HG03342 (cell line): ENCODE results near the gene TMEM169.
"Not testable (repeated sequence)": the region's sequence is repeated elsewhere in the genome, so short reads cannot be mapped to it uniquely, and the experiment has no call there.

Source experiments
- ATAC-seq: cut with Tn5 transposase; IDR thresholded peaks from one replicate; pipeline ENCODE4 v1.9.1; 2021; ENCODE audit warnings: mild to moderate bottlenecking, moderate library complexity; ENCODE audit not compliant: unreplicated experiment

Gene TMEM169

DNA sequence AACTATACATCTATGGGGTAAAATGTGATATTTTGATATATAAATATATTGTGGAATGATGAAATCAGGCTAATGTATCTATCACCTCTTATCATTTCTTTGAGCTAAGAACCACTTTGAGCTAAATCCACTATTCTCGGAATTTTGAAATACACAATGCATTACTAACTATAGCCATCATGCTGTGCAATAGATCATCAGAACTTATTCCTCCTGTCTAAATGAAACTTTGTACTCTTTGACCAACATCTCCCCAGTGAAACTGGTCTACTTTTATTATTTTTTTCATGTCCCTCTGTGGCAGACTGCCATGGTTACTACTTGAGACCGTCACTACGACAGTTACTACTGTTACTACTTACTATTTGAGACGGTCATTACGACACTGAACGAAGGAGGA is 11.5 kb upstream of the TMEM169 start:
- no peak for ATAC-seq

DNA sequence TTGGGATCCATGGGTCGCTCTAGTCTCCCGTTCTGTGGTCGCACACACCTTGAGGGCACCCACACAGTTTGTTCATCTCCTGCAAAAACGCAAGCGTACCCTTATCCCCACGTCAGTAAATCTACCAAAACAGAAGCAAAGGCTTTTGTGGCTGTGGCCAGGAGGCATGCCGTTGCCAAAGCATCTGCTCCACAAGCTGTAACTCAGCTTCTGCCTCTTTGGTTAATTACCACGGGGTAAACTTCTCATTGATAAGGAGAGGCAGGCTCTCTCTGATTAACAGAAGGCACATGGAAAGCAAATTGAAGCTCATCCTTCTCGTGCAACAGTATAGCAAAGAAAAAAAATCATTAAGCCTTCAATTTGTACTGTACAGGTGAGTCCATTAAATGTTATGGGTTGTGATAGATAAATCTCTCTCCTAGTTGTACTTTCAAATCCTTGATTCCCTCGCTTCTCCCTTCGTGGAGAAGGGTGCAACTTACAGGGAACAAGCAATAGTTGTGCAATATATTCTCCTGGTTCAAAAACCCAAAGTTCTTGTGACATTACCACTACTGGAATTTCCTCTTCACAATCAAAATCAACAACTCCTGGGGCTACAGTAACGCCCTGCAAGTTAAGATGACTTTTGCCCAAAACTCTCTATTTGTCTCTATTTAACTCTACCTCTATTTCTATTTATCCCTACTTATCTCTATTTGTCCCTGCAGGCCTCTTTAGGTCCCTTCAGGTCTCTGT is 10.4 kb upstream of the TMEM169 start:
- ATAC-seq, result no peak

DNA sequence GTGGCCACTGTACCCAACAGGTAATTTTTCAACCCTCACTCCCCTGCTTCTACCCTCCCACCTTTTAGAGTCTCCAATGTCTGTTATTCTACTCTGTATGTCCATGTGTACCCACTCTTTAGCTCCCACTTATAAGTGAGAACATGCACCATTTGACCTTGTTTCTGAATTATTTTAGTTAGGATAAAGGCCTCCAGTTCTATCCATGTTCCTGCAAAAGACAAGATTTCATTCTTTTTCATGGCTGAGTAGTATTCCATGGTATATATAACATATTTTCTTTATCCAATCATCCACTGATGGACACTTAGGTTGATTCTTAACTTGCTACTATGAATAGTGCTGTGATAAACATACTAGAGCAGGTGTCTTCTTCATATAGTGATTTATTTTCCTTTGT is 9.2 kb upstream of the TMEM169 start:
- ATAC-seq, result no peak

DNA sequence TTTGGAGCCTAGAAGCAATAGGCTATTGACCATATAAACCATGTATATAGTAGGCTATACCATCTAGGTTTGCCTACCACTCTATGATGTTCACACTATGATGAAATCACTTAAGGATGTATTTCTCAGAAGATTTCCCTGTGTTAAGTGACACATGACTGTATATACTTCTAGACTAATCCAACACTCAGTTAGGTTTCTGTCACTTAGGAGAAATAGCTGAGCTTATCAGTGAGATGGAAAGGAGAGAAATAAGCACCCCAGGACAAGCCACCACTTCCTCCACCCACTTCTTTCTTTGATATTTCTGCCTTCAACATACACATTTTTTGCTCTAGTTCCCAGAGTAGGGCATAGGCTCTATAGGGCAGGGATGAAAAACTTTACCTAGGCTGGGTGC is 7.9 kb upstream of the TMEM169 start:
- no peak for ATAC-seq

DNA sequence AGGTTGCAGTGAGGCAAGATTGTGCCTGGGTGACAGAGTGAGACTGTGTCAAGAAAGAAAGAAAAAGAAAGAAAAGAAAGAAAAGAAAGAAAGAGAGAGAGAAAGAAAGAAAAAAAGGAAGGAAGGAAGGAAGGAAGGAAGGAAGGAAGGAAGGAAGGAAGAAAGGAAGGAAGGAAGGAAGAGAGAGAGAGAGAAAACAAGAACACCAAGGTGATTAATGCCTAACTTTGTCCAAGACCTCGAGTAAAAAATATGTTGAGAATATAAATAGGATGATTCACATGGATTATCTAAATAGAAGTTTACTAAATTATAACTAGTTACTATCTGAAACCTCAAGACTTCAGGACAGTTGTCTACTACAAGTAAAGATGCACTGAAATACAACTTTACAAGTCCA is 7.3 kb upstream of the TMEM169 start:
- no peak for ATAC-seq

DNA sequence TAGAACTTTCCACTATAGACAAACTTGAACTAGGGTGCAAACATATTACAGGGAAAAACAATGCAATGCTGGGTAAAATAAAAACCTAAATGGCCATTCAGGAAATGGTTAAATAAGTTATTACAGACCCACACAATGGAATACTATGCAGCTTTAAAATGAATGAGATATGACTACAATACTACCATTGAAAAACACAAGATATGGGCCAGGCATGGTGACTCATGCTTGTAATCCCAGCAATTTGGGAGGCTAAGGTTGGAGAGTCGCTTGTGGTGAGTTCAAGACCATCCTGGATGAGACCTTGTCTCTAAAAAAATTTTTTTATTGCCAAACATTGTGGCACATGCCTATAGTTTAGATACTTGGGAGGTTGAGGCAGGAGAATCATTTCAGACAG is 6.9 kb upstream of the TMEM169 start:
- no peak for ATAC-seq

DNA sequence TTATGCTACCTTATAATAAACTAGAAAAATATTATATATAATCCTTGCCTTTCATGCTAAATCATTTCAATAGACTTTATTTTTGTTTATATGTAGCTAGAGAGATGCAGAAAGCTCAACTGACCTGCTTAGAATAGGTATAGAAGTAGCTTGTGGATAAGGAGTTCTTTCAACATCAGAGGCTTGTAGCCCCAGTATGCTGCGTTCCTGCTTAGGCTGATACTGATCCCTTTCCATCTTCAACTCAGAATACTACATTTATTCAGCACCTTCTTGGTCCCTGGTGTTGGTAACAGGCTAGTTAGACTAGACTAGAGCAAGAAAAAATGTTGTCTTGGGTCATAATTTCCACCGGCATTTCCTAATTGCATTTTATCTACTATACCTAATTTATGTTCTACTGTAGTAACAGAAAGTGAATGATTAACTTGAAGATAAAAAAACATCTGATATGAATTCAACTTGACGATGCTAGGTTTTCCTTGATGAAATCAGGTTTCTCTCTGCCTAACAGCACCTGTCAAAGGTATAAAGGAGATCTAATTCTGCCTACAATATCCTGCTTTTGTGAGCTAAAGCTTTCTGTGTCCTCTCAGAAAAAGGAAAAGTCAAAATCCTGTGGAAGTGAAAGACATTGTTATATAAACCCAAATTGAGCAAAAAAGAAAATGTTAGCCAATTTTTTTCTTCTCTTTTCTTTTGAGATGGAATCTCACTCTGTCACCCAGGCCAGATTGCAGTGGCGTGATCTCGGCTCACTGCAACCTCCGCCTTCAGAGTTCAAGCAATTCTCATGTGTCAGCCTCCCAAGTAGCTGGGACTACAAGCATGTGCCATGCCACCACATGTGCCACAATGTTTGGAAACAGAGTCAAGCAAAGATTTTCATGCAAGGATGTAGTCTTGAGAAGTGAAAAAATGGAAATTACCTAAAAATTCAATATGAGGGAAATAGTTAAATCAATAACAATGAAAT is 5.9 kb upstream of the TMEM169 start:
- no peak for ATAC-seq

DNA sequence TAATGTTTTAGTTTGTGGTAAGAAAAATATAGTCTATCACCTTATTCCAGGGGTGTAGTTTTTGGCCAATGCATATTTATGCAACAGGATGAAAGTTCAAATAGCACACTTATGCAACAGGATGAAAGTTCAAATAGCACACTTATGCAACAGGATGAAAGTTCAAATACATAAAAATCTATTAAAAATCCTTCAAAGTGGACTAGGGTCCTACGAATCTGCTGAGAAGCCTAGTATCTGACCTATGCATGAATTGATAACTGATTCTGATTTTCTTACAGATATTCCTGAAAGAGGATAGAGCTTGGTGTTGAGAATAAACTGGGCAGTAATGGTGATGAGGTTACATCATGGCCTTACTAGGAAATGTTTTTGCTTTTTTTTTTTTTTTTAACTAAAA is 2.9 kb upstream of the TMEM169 start:
- no peak for ATAC-seq

DNA sequence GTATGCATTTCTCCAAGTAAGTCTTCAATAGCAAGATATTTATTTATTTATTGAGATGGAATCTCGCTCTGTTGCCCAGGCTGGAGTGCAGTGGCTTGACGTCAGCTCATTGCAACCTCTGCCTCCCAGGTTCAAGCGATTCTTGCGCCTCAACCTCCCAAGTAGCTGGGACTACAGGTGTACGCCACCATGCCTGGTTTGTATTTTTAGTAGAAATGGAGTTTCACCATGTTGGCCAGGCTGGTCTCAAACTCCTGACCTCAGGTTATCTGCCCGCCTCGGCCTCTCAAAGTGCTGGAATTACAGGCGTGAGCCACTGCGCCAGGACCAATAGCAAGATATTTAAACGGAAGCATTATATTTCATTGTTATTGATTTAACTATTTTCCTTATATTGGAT is 1.7 kb upstream of the TMEM169 start:
- not testable (repeated sequence) for ATAC-seq

DNA sequence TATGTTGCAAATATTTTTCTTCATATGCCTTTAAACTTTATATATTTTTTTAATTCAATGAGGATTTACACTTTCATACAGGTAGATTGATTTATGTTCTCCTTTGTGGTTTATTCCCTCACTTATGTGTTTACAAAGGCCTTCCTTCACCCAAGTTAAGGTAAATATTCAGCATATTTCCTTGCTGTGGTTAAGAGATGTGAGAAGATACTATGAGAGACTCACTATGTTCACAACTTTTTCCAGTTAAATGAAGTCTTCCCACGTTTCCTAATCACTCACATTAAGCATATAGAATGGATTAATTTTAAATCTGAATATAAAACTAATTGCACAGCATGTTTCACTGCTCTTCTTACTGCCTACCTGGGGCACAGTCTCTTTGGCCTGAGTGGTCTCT is 707 bp upstream of the TMEM169 start:
- no peak for ATAC-seq

DNA sequence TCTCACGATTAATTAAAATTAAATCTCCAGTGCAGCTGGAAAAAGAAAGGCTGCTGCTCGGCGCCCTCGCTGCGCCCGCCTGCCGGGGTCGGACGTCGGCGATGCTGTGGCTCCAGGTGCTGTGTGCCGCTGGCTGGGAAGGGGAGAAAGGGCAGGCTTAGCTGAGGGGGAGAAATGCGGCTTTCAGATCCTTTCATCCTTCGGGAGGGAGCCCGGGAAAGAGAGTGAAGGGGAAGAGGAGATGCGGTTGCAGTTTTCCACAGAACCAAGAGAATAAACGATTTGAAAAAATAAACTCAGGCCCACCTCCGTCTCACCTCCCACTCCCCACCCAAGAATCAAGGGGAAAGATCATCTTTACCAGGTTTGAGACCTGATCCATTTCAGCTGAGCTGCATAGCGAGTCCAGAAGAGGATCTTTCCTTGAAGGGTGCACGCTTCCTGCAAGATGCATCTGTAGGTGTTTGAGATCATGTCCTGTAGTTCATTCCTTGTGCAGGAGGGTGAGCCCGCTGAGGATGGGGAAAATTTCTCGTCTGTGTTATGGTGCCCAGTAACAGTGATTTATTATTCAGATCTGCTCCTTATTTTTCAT is 495 bp downstream of the TMEM169 start:
- peak; percentile 14 for ATAC-seq

DNA sequence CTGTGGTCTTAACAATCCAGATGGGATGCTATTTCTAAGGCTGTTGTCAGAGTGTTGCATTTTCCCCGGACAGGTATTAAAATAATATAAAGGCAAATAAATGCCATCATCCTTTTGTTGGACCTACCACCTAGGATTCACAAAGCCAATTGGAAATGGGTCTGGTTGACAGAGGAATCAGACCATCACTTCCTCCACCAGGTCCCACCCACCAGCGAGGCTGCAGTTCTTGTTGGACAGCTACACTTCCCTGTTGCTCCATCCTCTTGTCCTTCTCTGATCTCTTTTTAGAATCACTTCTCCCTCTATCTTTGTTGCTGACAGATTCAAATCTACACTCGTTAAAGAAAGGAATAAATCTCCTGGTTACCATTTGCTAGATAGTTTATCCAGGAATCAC is 1.1 kb downstream of the TMEM169 start:
- no peak for ATAC-seq

DNA sequence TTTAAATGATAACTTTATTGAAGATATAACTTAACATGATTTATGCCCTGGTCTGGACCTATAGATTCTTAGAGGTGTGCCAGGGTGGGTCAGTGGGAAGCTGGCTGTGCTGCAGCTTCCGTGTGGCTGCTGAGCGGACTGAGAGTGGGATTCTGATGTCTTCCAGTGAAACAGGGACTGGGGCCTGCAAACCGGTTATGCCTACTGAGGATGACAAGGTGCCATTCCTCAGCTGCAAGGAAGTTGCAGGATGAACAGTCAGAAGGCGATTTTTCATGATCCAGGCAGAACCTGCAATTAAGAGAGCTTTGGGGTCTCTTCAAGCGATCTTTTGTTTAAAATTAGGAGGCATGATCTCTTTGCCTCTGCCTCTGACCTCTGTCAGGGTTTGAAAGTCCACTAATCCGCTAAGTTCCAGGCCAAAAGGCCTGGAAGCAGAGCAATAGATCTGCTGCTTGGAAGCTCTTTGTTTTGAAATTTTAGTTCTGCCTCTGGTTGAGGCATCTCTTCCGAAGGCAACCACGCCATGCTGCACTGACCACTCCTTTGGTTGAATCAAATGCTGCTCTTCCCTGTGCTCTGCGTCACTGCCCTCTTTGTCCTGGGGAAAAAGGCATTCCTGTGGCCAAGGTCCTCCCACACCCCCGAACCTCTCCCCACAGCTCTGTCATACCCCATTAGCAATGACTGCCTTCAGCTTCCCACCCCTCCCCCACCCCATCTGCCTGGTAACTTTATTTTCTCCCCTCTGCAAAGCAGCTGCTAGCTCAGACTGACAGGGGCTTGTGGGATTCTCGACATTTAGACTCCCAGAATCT is 2.0 kb downstream of the TMEM169 start:
- no peak for ATAC-seq

DNA sequence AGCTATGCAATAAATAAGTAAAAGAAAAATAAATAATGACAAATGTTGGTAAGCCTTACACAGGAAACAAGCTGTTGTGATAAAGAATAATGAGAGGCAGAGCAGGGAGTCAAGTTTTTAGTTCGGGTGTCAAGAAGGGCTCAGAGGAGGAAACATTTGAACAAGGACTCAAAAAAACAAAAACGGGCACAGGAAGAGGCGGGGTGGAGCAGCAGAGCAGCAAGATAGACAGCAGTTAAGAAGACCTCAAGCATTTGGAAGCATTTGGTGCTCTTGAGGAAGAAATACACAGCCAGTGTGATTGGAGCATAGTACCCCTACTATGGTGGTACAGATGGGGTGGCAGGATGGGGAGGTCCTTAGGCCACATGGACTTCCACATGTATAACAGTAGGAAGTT is 2.8 kb downstream of the TMEM169 start:
- no peak for ATAC-seq

DNA sequence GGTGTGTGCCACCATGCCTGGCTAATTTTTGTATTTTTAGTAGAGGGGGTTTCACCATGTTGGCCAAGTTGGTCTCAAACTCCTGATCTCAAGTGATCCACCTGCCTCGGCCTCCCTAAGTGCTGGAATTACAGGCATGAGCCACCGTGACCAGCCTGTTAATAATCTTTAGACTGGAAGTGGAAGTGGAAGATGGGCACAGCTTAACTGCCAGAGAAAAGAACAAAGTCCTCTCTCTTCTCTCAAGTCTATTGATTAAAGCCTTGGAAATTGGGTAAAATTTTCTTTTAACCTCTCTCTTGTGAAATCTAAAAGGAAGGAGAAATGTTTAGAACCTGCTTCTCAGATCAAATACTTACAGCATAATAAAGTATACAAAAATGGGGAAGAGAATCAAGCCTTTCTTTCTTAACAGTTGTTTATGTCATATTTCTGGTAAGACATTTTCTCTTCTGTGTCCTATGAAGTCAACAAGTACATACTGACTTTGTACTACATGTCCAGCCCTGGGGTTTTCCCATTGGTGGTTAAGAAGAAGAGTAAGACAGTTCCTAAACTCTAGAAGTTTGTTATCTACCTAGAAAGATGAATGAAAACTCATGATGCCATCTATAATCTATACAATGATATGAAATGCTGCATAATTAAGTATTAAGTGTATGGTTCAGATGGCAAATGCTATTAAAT is 4.6 kb downstream of the TMEM169 start:
- no peak for ATAC-seq

DNA sequence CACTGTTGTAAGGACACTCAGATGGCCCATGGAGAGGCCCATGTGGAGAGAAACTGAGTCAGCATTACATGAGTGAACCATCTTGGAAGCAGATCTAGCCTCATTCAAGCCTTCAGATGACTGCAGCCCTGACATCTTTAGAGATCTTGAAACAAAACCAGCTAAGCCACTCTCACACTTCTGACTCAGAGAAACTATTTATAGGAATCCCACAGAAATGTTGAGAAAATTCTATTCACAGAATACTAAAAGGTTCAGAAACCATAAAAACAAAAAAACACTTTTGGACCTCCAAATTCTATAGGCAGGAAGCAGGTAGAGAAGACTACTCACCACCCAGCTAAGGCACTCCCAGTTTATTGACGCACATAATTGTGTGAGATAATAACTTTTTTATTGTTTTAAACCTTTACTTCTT is 8.7 kb downstream of the TMEM169 start:
- peak; percentile 58 for ATAC-seq

DNA sequence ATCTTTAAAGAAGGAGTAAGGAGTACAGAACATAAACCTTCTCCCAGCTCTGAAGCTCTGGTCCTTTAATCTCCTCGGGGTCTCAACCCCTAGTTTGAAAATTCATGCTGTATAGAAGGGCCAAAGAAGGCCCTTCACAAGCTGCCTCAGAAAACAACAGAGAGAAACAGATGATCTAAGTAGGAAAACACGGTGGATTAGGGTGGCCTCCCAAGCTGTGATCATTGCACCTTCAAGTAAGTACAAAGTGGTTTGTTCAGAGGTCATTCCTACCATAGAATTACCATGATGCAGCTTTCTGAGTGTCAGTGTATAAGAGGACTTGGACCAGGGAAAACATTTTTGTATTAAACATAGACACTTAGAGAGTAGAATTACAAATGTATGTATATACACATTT is 10.9 kb downstream of the TMEM169 start:
- ATAC-seq, result no peak

DNA sequence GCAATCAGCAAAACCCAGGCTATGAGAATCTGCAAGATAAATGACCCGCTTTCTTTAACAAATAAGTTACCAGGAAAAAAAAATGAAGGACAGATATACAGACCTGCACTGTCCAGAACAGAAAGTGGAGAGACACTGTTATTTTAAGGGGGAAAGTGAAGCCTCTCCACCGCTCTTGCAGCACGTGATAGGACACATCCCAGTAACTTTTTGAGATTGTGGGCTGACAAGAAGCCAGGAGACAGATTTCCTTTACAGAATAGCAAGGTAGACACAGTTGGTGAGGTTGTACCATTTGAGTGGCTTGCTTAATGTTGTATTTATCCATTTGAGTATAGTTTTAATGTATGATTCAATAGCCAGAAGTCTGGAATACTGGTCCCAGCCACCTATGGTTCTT is 13.0 kb downstream of the TMEM169 start:
- ATAC-seq, result no peak

DNA sequence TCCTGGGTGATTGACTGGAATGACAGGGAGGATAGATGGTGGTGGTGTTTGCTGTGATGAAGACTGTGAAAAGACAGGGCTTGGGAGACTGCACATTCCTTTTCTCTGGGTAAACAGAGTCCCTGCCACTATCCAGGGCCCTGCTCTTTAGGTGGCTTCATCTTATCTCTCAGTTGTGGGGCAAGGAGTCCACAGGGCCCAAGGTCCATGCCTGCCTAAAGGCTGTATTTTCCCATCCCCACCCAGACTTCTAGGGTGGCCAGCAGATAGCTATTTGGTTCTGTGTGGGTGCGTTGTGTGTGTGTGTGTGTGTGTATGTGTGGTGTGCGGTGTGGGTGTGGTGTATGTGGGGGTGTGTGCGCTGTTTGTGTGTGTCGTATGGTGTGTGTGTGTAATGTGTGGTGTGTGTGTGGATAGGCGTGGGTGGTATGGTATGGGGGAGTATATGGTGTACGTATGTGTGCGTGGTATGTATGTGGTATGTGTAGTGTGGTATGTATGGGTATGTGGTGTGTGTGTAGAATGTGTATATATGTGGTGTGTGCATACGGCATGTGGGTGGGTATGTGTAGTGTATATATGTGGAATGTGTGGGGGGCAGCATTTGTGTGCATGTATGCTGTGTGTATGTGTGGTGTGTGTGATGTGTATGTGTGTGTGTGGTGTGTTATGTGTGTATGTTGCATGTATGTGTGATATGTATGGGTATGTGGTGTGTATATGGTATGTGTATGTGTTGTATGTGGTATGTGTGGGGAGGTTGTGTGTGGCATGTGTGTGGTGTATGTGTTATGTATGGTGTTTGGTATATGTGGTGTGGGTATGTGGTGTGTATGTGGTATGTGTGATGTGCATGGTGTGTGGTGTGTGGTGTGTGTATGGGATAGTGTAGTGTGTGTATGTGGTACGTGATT is 17.0 kb downstream of the TMEM169 start:
- no peak for ATAC-seq
